Colonic mucosa (tissue), 4 donors: Measurements from ENCODE around the gene AK8. TPM values are rescaled to one million over a fixed set of nuclear protein-coding genes. Genes with fewer than 3 reads are reported as not detected.

Source experiments
- DNase-seq: peaks from one replicate; pipeline ENCODE4 v3.0.0-alpha.2; 2020
- H3K27ac ChIP-seq: fragments of 200-600 bp; one replicate; pipeline ENCODE4 v1.8.0; 2021
- H3K27me3 ChIP-seq: fragments of 200-600 bp; one replicate; pipeline ENCODE4 v1.8.0; 2021
- H3K36me3 ChIP-seq: fragments of 200-600 bp; one replicate; pipeline ENCODE4 v1.8.0; 2021
- H3K4me1 ChIP-seq: fragments of 200-600 bp; one replicate; pipeline ENCODE4 v1.8.0; 2021; ENCODE audit warnings: mild to moderate bottlenecking
- H3K4me3 ChIP-seq: fragments of 200-600 bp; one replicate; pipeline ENCODE4 v1.8.0; 2021
- H3K9ac ChIP-seq, 2 donors: one replicate each; pipeline ENCODE4 v1.7.0; 2013; ENCODE audit warnings: control low read depth in 2 of 2, low read depth in 2 of 2, low read length in 2 of 2
- H3K9me3 ChIP-seq: fragments of 200-600 bp; one replicate; pipeline ENCODE4 v1.8.0; 2021
- intact Hi-C: fragments of 100-400 bp; cut with DNase I; formaldehyde crosslinking; loops from one replicate; pipeline ENCODE4 v1.14.1; 2022
- total RNA-seq, 2 donors: library from RNA; stranded (reverse); fragmentation: NEBNext Ultra II Directional in 1 of 2; extraction: Animal tissue kit (Norgen Biotek cat#: 25700) in 1 of 2; gene quantifications; one replicate each; pipeline ENCODE4 v1.2.1, GENCODE V29; 2021
- TF ChIP-seq, protein P1 (sequence below): fragments of 200-600 bp; IDR thresholded peaks from one replicate; pipeline ENCODE4 v1.8.0; 2022; ENCODE audit warnings: antibody characterized with exemption, mild to moderate bottlenecking
- donor health status: healthy.
- donor health status: DM: no; HTN: no; CAD: no.
- donor health status: DM: no; HTN: no; CAD: no.

Gene AK8
- total RNA-seq, 2 donors from 2014 or later = 0.16 to 0.59 TPM

DNA sequence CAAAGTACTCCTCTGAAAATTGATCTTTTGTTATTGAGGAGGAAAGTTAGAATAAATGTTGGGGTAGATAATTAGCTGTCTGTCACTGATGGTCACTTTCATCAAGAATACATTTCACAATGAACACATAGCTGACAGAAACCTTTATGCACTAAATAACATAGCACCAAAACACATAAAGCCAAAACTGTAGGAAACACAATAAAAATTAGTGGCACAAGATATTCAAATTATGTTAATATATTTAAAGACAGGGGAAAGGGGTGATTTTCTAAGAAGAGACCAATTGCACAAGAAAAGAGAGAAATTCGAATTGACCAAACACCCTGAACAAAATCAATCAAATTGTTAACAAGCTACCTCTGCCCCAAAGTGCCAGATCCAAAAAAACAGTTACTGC lies 89.7 kb downstream of the AK8 start:
- intact Hi-C loops = no loop called here
- no peaks in the 10 kb centered on the region for H3K4me1 ChIP-seq

GRCh38 chr9:132787748-132788159 lies 90.3 kb downstream of the AK8 start:
- no peak overlapping the region for H3K4me3 ChIP-seq
- no peaks in the 10 kb centered on the region for H3K9me3 ChIP-seq
- H3K4me1 ChIP-seq = no peaks in the 10 kb centered on the region
- TF ChIP-seq, protein P1, sequence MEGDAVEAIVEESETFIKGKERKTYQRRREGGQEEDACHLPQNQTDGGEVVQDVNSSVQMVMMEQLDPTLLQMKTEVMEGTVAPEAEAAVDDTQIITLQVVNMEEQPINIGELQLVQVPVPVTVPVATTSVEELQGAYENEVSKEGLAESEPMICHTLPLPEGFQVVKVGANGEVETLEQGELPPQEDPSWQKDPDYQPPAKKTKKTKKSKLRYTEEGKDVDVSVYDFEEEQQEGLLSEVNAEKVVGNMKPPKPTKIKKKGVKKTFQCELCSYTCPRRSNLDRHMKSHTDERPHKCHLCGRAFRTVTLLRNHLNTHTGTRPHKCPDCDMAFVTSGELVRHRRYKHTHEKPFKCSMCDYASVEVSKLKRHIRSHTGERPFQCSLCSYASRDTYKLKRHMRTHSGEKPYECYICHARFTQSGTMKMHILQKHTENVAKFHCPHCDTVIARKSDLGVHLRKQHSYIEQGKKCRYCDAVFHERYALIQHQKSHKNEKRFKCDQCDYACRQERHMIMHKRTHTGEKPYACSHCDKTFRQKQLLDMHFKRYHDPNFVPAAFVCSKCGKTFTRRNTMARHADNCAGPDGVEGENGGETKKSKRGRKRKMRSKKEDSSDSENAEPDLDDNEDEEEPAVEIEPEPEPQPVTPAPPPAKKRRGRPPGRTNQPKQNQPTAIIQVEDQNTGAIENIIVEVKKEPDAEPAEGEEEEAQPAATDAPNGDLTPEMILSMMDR = no peak
- H3K27ac ChIP-seq = no peak overlapping the region
- DNase-seq = no peak
- no peaks in the 10 kb centered on the region for H3K36me3 ChIP-seq
- H3K9ac ChIP-seq = no peak overlapping the region
- no peaks in the 10 kb centered on the region for H3K27me3 ChIP-seq
- intact Hi-C loops = no loop called here

More for the DNA sequence above, 89.7 kb downstream of the AK8 start:
- Histone ChIP-seq H3K9me3 (no peaks in the 10 kb centered on the region), H3K4me3 (no peak overlapping the region), H3K9ac (no peak overlapping the region), H3K27me3 (no peaks in the 10 kb centered on the region), H3K36me3 (no peaks in the 10 kb centered on the region), H3K27ac (no peak overlapping the region)
- DNase-seq = no peak
- TF ChIP-seq, protein P1 = no peak

- TF ChIP-seq, protein P1 = no peak
- intact Hi-C loops = no loop called here
- DNase-seq = no peak
- H3K9me3 ChIP-seq = no peaks in the 10 kb centered on the region
- H3K36me3 ChIP-seq = no peaks in the 10 kb centered on the region
- H3K4me1 ChIP-seq = no peaks in the 10 kb centered on the region
- H3K27me3 ChIP-seq = no peaks in the 10 kb centered on the region
- H3K27ac ChIP-seq = no peak overlapping the region
- H3K4me3 ChIP-seq = no peak overlapping the region
- no peak overlapping the region for H3K9ac ChIP-seq
Measured at GRCh38 chr9:132784286-132784830, 93.7 kb downstream of the AK8 start.

GRCh38 chr9:132783006-132783405 lies 95.1 kb downstream of the AK8 start:
- intact Hi-C loops = no loop called here

GRCh38 chr9:132782037-132782436 lies 96.0 kb downstream of the AK8 start:
- Histone ChIP-seq H3K4me3 (no peak overlapping the region), H3K27ac (no peak overlapping the region), H3K9me3 (no peaks in the 10 kb centered on the region), H3K36me3 (no peaks in the 10 kb centered on the region), H3K9ac (no peak overlapping the region), H3K27me3 (no peaks in the 10 kb centered on the region), H3K4me1 (no peaks in the 10 kb centered on the region)
- no peak for DNase-seq
- intact Hi-C loops = no loop called here
- TF ChIP-seq, protein P1 = no peak

More at GRCh38 chr9:132783006-132783405, 95.1 kb downstream of the AK8 start:
- H3K9ac ChIP-seq = no peak overlapping the region
- no peaks in the 10 kb centered on the region for H3K4me1 ChIP-seq
- no peaks in the 10 kb centered on the region for H3K9me3 ChIP-seq
- H3K27ac ChIP-seq = no peak overlapping the region
- no peak for DNase-seq
- TF ChIP-seq, protein P1 = no peak
- H3K36me3 ChIP-seq = no peaks in the 10 kb centered on the region
- no peak overlapping the region for H3K4me3 ChIP-seq
- no peaks in the 10 kb centered on the region for H3K27me3 ChIP-seq
